Measurements from ENCODE around the gene MYO1B. TPM values are rescaled to one million over a fixed set of nuclear protein-coding genes. Genes with fewer than 3 reads are reported as not detected.

The MYO1B gene
- total and polyA plus RNA-seq, 10 of the 15 experiments (the other 5 are each of a cell fraction or from before 2014, with no cell fraction given), result 0.10 to 4.2 (median 1.6) TPM

DNA sequence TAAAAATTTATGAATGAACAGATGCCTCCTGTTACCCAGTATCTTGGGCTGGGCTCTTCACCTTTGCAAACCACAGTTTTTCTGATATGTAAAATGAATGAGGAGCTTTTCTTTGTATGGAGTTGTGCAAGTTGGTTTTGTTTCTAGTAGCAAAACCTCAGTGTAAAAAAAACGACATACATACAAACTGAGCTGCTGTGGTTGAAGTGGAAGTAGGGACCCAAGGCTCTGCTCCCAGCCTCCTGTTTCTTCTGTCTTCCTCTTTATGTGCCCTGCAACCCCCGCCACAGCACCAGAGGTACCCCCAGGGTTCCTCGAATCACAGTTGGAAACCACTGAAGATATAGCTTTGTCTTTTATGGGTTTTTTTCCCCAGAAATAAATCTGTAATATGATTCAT lies 118.1 kb downstream of the MYO1B start:
- WGBS (ENCODE audit: insufficient coverage, insufficient replicate concordance, low lambda C conversion rate, missing lambda C conversion rate), result 0% methylated on average over 3 of the region's 3 CpGs
- BruUV-seq (replicated peaks), result no TSS peak

DNA sequence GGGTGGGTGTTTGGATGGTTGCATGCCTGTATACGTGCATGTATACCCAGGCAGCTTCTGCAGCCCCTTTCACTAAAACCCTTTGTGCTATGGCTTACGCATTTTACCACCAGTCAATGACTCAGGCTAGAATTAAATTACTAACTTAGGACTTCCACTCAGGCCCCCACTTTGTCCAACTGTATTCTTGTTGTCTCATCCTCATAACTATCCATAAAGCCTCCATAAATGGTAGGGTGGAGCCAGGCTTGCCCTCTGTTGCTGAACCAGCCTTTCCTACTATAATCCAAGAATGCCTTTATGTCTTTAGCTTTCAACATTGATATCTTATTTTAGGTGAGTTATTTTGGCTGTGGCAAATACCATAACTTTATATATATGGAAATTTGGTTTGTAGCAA lies 119.9 kb downstream of the MYO1B start:
- SMC1A ChIA-PET (ENCODE audit: uncharacterized antibody, unreplicated experiment), result no interaction called here
- WGBS (ENCODE audit: insufficient coverage, insufficient replicate concordance, low lambda C conversion rate, missing lambda C conversion rate), result 58% methylated on average over 2 of the region's 2 CpGs
- Histone ChIP-seq H2AFZ (ENCODE audit: control insufficient read depth, low read depth, low read length) (no peak overlapping the region), H3K36me3 (ENCODE audit: control insufficient read depth in 2 of 2, insufficient read depth in 2 of 2, low read length in 1 of 2) (no peaks in the 10 kb centered on the region), H3K9me3 (replicated peaks; ENCODE audit: control insufficient read depth, insufficient read depth, low read length) (no peaks in the 10 kb centered on the region), H3K4me2 (ENCODE audit: control insufficient read depth, insufficient read depth) (no peak overlapping the region), H3K27me3 (replicated peaks in 1 of 2; ENCODE audit: control insufficient read depth in 2 of 2, insufficient read depth in 2 of 2, low read length in 1 of 2) (no peaks in the 10 kb centered on the region), H3K4me3 (no peak overlapping the region), H3K79me2 (ENCODE audit: control insufficient read depth, insufficient read depth, low read length) (no peaks in the 10 kb centered on the region), H3K27ac (ENCODE audit: control insufficient read depth, insufficient read depth) (no peak overlapping the region), H4K20me1 (ENCODE audit: control insufficient read depth, insufficient read depth) (no peaks in the 10 kb centered on the region), H3K4me1 (ENCODE audit: control insufficient read depth, insufficient read depth, low read length) (no peaks in the 10 kb centered on the region), H3K9ac (ENCODE audit: control insufficient read depth, insufficient read depth, low read length) (no peak overlapping the region)
- POLR2A ChIA-PET, result no interaction called here
- ATAC-seq, result no peak
- no TSS peak for BruUV-seq (replicated peaks)
- DNase-seq (ENCODE audit: low read depth, low spot score), result no peak
- intact Hi-C loops (cut with micrococcal nuclease; ENCODE audit: unreplicated experiment) (loop anchor here (5.0 kb wide), 1 partner anchor 198 kb away; no protein-coding TSS in a partner anchor), in situ Hi-C loops (cut with MboI) (no loop called here)
- RAD21 ChIA-PET (ENCODE audit: unreplicated experiment), result no interaction called here
- FAIRE-seq, result no peak
- CTCF ChIA-PET, result no interaction called here
- TF ChIP-seq KAT2A (conservative IDR thresholded peaks at IDR 0.05; ENCODE audit: control insufficient read depth, low read depth, low read length), result no peak

More for the DNA sequence above, 118.1 kb downstream of the MYO1B start:
- POLR2A ChIA-PET, result no interaction called here
- H2AFZ ChIP-seq (ENCODE audit: control insufficient read depth, low read depth, low read length), result no peak overlapping the region
- no peaks in the 10 kb centered on the region for H3K79me2 ChIP-seq (ENCODE audit: control insufficient read depth, insufficient read depth, low read length)
- SMC1A ChIA-PET (ENCODE audit: uncharacterized antibody, unreplicated experiment), result no interaction called here
- CTCF ChIA-PET, result interaction anchor here (0.5 to 1.5 kb wide), 4 partner anchors 39 to 311 kb away, joined by 3 to 7 read pairs (median 3); no protein-coding TSS in a partner anchor
- H3K36me3 ChIP-seq (ENCODE audit: control insufficient read depth in 2 of 2, insufficient read depth in 2 of 2, low read length in 1 of 2), result no peaks in the 10 kb centered on the region
- H3K4me3 ChIP-seq, result no peak overlapping the region
- H3K9ac ChIP-seq (ENCODE audit: control insufficient read depth, insufficient read depth, low read length), result no peak overlapping the region
- H3K9me3 ChIP-seq (replicated peaks; ENCODE audit: control insufficient read depth, insufficient read depth, low read length), result no peaks in the 10 kb centered on the region
- ATAC-seq (no peak), DNase-seq (ENCODE audit: low read depth, low spot score) (no peak), FAIRE-seq (no peak)
- H3K4me1 ChIP-seq (ENCODE audit: control insufficient read depth, insufficient read depth, low read length), result no peaks in the 10 kb centered on the region
- RAD21 ChIA-PET (ENCODE audit: unreplicated experiment), result no interaction called here
- H3K27ac ChIP-seq (ENCODE audit: control insufficient read depth, insufficient read depth), result no peak overlapping the region
- TF ChIP-seq ZNF274 (IDR thresholded peaks at IDR 0.05; ENCODE audit: insufficient read depth, insufficient read length), result no peak
- TF ChIP-seq NR2F1 (conservative IDR thresholded peaks at IDR 0.05), result no peak
- no peak for TF ChIP-seq TAF1 (IDR thresholded peaks at IDR 0.05; ENCODE audit: borderline replicate concordance, low read depth, low read length)
- TF ChIP-seq NFYA (IDR thresholded peaks at IDR 0.05; ENCODE audit: borderline replicate concordance, low read depth, low read length), result no peak
- TF ChIP-seq POU2F2 (IDR thresholded peaks at IDR 0.05; ENCODE audit: borderline replicate concordance, low read depth, low read length), result no peak
- TF ChIP-seq HDGF (IDR thresholded peaks at IDR 0.05), result no peak
- TF ChIP-seq BCL11A (IDR thresholded peaks at IDR 0.05; ENCODE audit: low read depth, low read length), result no peak
- no peak for TF ChIP-seq HDAC2 (IDR thresholded peaks at IDR 0.05)
- TF ChIP-seq ETV6 (conservative IDR thresholded peaks at IDR 0.05 in 1 of 2, IDR thresholded peaks at IDR 0.05 in 1 of 2; ENCODE audit: borderline replicate concordance in 1 of 2, low read depth in 1 of 2), result no peak
- no peak for TF ChIP-seq TCF3 (IDR thresholded peaks at IDR 0.05; ENCODE audit: borderline replicate concordance, insufficient read depth, low read depth, low read length)
- TF ChIP-seq, protein P1, sequence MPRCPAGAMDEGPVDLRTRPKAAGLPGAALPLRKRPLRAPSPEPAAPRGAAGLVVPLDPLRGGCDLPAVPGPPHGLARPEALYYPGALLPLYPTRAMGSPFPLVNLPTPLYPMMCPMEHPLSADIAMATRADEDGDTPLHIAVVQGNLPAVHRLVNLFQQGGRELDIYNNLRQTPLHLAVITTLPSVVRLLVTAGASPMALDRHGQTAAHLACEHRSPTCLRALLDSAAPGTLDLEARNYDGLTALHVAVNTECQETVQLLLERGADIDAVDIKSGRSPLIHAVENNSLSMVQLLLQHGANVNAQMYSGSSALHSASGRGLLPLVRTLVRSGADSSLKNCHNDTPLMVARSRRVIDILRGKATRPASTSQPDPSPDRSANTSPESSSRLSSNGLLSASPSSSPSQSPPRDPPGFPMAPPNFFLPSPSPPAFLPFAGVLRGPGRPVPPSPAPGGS (IDR thresholded peaks at IDR 0.05; ENCODE audit: borderline replicate concordance, insufficient read depth, low read depth, low read length, poor library complexity, severe bottlenecking), result no peak
- TF ChIP-seq RAD21 (IDR thresholded peaks at IDR 0.05; ENCODE audit: insufficient read depth, low read depth, low read length), result no peak
- H3K4me2 ChIP-seq (ENCODE audit: control insufficient read depth, insufficient read depth), result no peak overlapping the region
- no peaks in the 10 kb centered on the region for H4K20me1 ChIP-seq (ENCODE audit: control insufficient read depth, insufficient read depth)
- intact Hi-C loops (cut with micrococcal nuclease; ENCODE audit: unreplicated experiment), result no loop called here
- in situ Hi-C loops (cut with MboI), result no loop called here
- H3K27me3 ChIP-seq (replicated peaks in 1 of 2; ENCODE audit: control insufficient read depth in 2 of 2, insufficient read depth in 2 of 2, low read length in 1 of 2), result 0 out of 4 replicates have a peak, but pooled peaks cover 2% of the 10 kb centered on the region in 2 experiments

Data from GM12878 (cell line).